Stimulated activated CD4-positive, alpha-beta T cell treated with anti-CD3 and anti-CD28 coated beads, Interleukin-2, amount 100 ng/mL, for 4 hours (primary cell): ENCODE measurements around the gene RNASE4.
"Not testable (repeated sequence)": the region's sequence is repeated elsewhere in the genome, so short reads cannot be mapped to it uniquely, and the experiment has no call there.

ENCODE experiments used
- DNase-seq: peaks from one replicate; pipeline ENCODE4 v3.0.0-alpha.2; 2020; ENCODE audit warnings: low read depth

Gene RNASE4

GRCh38 chr14:20698934-20699333 lies 14.6 kb downstream of the RNASE4 start:
- DNase-seq: no peak

GRCh38 chr14:20699931-20700330 lies 15.6 kb downstream of the RNASE4 start:
- no peak for DNase-seq

- not testable (repeated sequence) for DNase-seq
Observed at GRCh38 chr14:20700965-20701364, 16.6 kb downstream of the RNASE4 start.

GRCh38 chr14:20706657-20707355 lies 22.4 kb downstream of the RNASE4 start:
- DNase-seq: no peak

- DNase-seq: no peak
Observed at GRCh38 chr14:20707622-20708021, 23.3 kb downstream of the RNASE4 start.

- DNase-seq: no peak
Observed at GRCh38 chr14:20711261-20711660, 26.9 kb downstream of the RNASE4 start.

GRCh38 chr14:20711685-20712084 lies 27.3 kb downstream of the RNASE4 start:
- DNase-seq: no peak

GRCh38 chr14:20712904-20713303 lies 28.5 kb downstream of the RNASE4 start:
- no peak for DNase-seq

GRCh38 chr14:20714593-20715250 lies 30.4 kb downstream of the RNASE4 start:
- no peak for DNase-seq

GRCh38 chr14:20719777-20720176 lies 35.4 kb downstream of the RNASE4 start:
- DNase-seq: no peak

- DNase-seq: no peak
Observed at GRCh38 chr14:20720741-20721140, 36.4 kb downstream of the RNASE4 start.

GRCh38 chr14:20722016-20722415 lies 37.7 kb downstream of the RNASE4 start:
- no peak for DNase-seq

- no peak for DNase-seq
Observed at GRCh38 chr14:20723488-20723887, 39.1 kb downstream of the RNASE4 start.

GRCh38 chr14:20726121-20726520 lies 41.8 kb downstream of the RNASE4 start:
- DNase-seq: not testable (repeated sequence)

- DNase-seq: no peak
Observed at GRCh38 chr14:20726531-20726930, 42.2 kb downstream of the RNASE4 start.

- DNase-seq: no peak
Observed at GRCh38 chr14:20730891-20731290, 46.5 kb downstream of the RNASE4 start.

GRCh38 chr14:20732477-20732876 lies 48.1 kb downstream of the RNASE4 start:
- no peak for DNase-seq

GRCh38 chr14:20732979-20733635 lies 48.7 kb downstream of the RNASE4 start:
- no peak for DNase-seq

- no peak for DNase-seq
Observed at GRCh38 chr14:20733684-20734429, 49.5 kb downstream of the RNASE4 start.

GRCh38 chr14:20734430-20734806 lies 50.1 kb downstream of the RNASE4 start:
- DNase-seq: no peak

- not testable (repeated sequence) for DNase-seq
Observed at GRCh38 chr14:20738292-20738691, 53.9 kb downstream of the RNASE4 start.

GRCh38 chr14:20742132-20742531 lies 57.8 kb downstream of the RNASE4 start:
- no peak for DNase-seq

- DNase-seq: no peak
Observed at GRCh38 chr14:20743556-20743955, 59.2 kb downstream of the RNASE4 start.
